HG03095 (cell line): ENCODE measurements around the gene RIPOR3.
"Not testable (repeated sequence)": the region's sequence is repeated elsewhere in the genome, so short reads cannot be mapped to it uniquely, and the experiment has no call there.

ENCODE experiments used
- ATAC-seq: cut with Tn5 transposase; IDR thresholded peaks from one replicate; pipeline ENCODE4 v1.9.1; 2021; ENCODE audit warnings: moderate library complexity; ENCODE audit not compliant: unreplicated experiment

Gene RIPOR3

DNA sequence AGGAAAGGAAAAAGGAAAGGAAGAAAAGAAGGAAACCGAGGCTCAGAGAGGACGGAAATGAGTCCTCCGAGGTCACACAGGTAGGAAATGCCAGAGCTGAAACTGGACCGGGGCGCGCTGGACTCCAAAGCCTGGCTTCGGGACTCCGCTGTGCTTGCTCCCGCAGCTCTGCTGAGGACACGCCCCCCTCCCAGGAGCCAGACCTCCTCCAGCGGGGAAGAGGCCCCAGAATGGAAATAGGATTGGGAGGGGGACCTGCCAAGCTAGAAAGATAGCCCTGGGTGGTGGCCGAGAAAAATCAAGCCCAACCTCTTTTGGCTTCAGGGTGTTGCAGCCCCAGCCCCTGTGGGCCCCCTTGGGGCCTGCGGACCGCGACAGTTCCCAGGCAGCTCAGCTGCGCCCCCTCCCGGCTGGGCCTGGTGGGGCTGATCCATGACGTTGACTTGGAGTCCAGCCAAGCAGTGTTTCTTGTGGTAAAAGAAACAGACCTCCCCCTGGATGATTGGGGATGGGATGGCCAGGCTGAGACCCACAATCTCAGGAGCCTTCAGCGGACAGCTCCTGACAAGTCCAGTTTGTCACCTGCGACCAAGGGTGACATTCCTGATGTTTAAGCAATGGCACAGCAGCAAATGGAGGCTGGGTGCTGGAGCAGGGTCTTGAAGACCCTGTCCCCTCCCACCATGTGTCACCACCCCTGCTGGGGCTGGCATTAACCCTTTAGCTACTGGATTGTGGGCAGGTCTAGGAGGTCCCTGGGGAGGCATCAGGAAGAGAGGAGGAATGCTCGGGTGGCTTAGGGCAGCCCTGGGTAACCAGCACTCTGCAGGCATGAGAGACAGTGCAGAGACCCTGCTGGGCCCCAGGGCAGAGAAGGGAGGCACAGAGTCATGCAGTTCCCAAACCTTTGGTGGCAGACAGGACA, 55.4 kb downstream of the RIPOR3 start:
- ATAC-seq = no peak

DNA sequence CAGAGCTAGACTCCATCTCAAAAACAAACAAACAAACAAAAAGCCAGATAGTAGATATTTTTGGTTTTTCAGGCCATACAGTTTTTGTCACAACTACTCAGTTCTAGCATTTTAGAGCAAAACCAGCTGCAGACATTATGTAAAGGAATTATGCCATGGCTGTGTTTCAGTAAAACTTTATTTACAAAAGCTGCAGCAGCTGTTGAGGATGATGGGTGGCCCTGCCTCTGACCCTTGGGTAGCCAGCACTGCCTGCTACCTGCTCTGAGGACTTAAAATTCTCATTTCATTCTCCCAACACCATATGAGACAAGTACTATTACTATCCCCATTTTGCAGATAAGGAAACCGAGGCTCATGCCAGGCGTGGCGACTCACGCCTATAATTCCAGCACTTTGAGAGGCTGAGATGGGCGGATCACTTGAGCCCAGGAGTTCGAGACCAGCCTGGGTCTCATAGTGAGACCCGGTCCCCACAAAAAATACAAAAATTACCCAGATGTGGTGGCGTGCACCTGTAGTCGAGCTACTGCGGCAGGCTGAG, 56.3 kb downstream of the RIPOR3 start:
- no peak for ATAC-seq

DNA sequence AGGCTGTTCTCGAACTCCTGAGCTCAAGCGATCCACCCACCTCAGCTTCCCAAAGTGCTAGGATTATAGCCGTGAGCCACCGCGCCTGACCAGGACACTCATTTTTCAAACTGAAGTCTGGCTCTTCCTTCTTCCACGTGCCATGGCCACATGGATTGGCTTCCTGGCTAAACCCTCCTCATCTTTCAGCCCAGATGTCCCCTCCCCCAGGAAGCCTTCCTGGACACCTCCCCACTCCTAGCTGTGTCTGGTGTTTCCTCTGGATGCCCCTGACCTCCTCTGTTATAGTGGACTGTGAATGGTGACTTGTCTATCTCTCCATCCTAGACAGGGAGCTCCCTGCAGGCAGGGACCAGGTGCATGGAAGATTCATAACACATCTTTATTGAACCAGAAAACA, 57.2 kb downstream of the RIPOR3 start:
- ATAC-seq = no peak

DNA sequence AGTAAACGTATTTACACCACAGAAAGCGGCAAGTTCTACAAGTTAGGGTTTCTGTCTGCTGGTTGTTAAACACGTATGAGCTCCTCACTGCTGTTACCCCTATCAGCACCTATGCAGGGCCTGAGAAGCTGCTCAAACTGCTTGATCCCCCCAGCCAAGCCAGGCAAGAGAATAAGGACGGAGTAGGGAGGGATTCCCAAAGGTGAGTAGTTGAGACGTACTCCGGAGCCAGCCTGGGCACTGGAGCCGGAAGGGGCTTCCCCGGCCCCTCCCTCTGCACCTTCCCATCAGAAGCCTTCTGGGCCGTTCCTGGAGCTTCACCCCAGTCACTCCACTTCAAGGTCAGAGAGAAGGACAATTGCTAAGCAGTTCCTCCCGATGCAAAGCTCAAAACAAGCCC, 58.0 kb downstream of the RIPOR3 start:
- no peak for ATAC-seq

DNA sequence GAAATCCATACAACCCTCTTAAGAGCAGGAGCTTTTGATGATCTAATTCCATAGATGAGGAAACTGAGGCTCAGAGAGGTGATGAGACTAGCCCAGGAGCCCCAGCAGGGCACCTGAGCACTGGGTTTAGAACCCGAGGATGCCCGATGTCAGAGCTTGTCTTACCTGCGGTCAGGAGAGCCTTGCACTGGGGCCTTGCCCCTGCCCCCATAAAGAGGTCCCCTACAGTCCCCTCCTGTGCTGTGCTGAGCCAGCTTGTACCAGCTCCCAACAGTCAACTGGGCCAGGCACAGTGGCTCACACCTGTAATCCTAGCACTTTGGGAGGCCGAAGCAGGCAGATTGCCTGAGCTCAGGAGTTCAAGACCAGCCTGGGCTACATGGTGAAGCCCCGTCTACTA, 58.6 kb downstream of the RIPOR3 start:
- no peak for ATAC-seq

DNA sequence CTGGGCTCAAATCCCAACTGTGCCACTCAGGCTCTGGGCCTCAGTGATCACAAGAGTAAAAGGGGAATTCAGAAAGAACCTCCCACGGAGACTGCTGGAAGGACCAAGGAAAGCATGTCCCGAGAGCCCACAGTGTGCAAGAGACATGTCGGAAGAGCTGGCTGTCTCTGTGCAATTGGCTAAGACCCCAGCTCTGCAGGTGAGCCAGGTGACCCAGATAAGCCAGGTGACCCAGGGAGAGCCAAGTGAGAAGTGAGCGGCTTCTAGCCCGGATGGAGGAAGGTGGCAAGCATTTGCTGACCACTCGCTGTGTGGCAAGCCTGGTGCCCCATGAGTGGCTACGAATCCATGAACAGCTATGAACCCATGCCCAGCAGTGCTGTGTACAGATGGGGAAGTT, 59.1 kb downstream of the RIPOR3 start:
- ATAC-seq = no peak

DNA sequence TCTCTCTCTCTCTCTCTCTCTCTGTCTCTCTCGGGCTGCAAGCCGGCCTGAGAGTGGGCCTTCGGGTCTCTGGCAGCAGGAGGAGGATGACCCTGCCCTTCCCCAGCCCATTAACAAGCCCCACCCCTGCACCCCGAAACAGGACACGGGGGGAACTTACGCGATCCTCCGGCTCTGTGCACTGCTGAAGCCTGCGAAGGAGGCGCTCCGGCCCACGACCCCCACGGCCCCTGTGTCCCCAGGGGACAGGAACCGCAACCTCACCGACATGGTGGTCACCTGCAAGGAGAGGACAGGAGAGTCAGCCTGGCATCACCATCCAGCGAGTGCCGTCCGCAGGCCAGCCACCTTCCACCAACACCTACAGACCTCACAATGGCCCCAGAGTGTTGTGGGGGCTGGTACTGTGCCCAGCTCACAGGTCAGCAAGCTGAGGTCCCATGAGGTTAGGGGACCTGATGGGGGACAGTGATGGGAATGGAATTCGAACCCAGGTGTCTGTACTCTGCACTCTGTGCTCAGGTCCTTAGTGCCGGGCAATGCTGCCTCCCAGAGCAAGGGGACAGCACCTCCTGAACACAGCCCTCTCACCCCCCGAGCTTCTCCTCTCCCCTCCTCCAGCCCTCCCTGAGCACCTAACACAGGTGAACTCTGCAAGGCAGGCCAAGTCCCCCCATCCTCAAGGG, 60.6 kb downstream of the RIPOR3 start:
- no peak for ATAC-seq

DNA sequence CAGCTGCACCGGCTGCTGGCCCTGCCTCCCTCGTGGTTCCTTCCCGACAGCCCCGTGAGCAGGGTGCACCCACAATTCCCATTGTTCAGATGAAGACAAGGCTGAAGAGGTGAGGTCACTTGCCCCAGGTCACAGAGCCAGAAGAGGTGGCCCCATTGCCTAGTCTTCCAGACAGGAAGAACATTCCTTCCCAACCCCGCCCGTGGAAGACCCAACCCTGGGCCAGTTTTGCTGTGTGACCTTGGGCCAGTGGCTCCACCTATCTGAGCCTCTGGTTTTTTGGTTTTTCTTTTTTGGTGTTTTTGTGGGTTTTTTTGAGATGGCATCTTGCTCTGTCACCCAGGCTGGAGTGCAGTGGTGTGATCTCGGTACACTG, 61.7 kb downstream of the RIPOR3 start:
- ATAC-seq = no peak

DNA sequence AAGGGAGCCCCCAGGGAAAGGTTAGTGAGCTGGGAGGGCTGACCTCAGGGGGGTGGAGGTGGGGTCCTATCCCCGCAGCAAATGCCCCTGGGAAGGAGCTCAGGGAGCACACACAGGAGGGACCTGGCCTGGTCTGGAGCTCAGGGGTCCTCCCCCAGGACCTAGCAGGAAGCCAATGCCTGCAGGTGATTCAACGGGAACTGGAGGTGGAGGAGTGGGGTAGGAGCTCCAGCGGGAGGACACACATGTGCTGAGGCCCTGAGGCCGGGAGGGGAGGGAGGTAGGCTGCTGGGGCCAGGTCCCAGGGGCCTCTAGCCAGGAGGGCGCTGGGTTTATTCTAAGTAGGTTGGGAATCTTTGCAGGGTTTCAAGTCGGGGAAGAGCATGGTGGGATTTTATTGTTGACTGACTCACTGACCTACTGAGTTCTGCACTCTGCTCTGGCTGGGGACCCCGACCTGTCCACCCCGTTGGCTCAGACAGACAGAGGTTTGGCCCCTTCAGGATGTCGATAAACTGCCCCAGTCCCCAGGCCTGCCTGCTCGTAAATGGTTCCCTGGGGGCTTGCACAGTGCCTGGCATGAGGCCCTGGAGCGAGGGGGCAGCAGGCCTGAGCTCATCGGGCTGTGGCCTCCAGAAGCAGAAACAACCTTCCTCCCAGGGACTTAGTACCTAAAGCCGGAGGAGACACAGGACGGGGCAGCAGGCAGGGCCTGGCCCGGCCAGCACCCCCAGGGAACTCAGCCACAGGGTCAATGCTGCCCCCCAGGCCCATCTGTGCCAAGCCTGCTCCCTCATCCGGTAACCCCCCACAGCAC, 62.3 kb downstream of the RIPOR3 start:
- no peak for ATAC-seq

DNA sequence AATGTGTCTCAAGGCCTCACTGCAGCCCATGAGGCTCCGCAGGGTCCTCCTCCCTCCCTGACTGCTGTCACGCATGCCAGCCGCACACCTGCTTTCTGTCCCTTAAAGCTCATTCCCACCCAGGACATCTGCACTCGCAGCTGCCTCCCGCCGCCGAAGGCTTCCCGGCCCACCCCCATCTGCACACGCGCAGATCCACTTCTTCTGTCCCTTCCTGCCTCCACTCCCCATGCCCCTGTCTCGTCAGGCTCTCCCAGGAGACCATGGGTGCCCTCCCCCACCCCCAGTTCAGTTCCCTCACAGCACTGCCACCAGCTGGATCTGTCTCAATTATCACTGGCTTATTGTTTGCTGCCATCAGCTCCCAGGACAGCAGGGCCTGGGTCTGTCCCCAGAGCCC, 63.0 kb downstream of the RIPOR3 start:
- ATAC-seq = no peak

DNA sequence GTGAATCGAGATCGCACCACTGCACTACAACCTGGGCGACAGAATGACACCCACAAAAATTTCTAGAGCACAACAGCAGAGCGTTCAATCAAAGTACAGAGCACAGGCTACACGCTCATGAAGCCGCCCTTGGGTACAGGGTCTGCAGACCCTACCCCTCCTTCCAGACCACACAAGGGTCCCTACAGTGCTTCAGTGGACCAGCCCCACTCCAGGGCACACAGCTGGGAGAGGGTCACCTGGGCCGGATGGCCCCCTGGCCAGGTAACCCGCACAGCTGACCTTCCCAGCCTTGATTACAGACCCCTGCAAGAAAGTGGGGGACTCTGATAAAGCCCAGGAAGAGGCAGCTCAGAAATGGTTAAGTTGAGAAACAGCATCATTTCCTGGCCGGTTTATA, 63.6 kb downstream of the RIPOR3 start:
- no peak for ATAC-seq

DNA sequence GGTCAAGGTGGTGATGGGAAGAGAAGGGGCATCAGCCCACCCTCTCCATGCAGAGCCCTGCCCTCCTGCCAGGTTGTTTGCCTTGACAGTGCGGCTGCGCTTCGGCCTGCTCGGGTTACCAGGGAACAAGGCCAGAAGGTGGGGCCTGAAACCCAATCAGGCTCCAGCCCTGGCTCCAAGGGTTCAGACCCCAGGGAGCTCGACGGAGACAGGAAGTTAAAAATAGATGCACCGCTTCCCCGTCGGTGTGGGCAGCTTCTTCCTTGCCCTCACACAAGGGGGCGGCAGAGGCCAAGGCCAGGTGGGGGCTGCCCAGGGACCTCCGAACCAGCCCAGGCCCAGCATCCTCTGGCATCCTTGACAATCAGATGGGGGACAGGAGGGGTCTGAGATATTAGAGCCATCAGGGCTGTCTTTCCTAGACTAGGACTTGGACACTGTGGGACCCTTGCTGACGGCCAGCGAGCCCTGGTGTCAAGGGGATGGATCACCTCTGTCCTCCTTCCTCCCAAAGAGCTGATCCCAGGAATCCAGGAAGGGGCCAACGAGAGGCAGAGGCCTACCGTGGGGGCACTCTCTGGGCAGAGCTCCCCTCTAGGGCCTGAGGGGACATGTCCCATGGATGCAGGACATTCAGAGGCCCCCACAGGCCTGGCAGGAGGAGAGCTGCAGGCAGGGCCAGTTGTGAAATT, 65.2 kb downstream of the RIPOR3 start:
- ATAC-seq = no peak

DNA sequence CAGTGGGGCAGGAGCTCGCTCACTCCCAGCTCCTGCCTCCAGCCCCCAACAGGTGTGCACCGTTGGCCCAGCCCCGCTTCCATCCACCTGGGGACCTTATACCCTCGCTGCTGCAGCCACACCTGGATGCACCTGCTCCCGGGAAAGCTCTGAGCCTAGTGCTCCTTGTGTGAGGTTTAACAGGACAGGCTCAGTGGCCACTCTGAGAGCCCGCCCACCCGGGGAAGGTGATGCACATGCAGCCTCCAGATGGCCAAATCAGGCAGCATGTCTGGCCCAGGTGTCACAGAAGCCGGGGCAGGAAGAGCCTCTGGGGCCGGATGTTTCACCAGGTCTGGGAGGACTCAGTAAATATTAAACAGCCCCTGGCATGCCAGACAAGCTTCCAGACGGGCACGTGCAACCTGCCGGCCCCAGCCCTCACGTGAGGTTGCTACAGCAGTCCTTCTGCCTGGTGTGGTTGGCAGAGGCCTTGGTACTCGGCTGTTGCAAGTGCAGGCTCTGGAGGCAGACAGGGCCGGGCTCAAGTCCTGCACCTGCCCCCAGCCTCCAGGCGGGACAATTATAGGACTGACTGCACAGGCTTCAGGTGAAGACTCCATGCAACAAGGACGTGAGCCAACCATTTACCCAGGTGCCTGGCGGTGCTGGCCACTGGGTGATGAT, 66.9 kb downstream of the RIPOR3 start:
- no peak for ATAC-seq

DNA sequence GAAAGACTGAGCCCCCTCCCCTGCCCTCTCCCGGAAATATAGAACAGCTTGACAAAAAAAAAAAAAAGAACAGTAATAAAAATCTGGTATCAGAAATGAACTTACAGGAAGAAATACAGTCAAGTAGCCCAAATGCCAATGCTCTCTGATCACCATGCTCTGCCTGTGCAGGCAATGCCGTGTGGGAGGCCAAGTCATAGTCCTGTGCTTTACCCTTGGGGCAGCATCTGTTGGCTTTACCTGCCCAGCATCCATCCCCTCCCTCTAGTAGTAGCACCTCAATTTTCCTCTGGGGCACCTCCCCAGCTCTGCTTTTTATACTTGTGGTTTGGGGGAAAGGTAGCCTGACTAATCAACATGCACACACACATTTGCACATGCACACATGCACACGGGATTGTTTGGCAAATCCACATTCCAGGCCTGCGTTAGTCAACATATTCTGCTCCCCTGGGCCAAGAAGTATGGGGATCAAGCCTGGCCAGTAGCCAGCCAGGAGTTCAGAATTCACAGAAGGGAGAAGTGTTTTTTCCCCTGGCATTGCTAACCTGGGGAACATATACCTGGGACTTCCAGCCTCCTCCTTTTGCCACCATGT, 70.2 kb downstream of the RIPOR3 start:
- no peak for ATAC-seq

DNA sequence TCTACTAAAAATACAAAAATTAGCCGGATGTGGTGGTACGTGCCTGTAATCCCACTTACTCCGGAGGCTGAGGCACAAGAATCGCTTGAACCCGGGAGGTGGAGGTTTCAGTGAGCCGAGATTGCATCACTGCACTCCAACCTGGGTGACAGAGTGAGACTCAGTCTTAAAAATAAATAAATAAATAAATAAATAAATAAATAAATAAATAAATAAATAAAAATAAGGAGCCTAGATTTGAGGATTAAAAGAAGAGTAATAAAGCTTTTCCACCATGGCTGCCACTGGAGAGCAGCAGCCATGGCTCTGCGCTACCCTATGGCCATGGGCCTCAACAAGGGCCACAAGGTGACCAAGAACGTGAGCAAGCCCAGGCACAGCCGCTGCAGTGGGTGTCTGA, 70.9 kb downstream of the RIPOR3 start:
- ATAC-seq = not testable (repeated sequence)

DNA sequence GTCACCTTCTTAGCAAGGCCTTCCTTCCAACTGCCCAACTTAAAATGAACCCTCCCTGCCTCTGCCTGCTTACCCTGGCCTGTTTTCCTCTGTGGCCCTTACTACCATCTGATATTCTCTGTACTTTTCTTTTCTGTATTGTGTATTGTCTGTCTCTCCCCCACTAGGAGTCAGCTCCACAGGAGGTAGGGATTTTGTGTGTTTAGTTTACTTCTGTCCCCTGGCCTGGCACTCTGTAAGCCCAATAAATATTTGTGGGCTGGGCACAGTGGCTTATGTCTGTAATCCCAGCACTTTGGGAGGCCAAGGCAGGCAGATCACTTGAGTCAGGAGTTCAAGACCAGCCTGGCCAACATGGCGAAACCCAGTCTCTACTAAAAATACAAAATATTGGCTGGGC, 72.8 kb downstream of the RIPOR3 start:
- ATAC-seq = no peak

DNA sequence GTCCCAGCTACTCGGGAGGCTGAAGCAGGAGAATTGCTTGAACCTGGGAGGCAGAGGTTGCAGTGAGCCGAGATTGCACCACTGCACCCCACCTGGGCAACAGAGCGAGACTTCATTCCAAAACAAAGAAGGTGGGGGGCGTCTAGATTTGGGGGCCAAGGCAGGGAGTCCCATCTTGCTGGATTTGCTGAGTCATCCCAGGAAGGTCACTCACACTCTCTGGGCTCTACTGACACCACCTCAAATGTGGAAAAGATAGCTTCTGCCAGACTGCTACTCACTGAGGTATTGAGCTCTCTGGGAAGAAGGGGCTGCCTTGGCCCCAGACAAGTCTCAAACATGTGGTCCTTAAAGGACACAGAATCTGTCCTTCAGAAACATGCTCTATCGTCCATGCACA, 74.3 kb downstream of the RIPOR3 start:
- ATAC-seq = no peak

DNA sequence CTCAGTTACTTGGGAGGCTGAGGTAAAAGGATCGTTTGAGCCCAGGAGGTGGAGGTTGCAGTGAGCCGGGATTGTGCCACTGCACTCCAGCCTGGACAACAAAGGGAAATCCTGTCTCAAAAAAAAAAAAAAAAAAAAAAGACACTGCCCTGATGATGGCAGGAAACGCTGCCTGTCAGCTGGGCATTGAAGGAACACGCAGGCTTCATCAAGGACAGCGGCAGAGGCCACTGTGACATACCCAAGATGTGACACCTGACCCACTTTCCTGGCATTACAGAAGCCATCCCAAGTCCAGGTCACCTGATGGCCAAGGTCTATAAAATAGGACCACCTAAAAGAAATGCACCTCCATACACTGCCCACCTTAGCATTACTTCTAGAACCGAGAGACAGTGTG, 75.9 kb downstream of the RIPOR3 start:
- no peak for ATAC-seq

DNA sequence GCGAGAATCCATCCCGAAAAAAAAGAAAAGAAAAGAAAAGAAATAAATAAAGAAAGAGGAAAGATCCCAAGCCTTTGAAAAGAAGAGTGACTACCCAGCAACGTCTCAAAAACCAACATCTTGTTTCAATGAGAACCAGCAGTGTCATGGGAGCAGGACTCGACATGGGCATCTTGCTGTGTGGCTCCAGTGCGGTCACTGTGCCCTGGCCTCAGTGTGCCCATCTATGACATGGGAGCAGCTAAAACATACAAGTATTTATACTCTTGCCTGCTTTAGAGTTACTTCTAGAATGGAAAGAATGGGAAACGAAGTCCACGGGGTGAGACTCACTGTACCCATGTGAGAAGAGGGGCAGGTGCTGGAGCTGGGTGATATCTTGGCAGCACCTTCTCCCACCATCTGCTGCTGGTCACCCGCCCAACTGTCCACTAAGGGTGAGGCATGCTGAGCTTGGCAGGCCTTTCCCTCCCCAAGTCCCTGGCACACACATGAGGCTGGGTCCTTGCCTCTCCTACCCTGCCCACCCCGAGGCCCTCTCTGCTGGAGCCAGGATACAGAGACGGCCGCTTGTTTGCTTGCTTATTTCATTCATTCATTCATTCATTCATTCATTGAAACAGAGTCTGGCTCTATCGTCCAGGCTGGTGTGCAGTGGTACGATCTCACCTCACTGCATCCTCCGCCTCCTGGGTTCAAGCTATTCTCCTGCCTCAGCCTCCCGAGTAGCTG, 77.7 kb downstream of the RIPOR3 start:
- ATAC-seq = no peak
